NCI-H510A treated with DMSO at 0.1 percent for 48 hours (cell line): ENCODE results near the gene DLL1.

ENCODE experiments used
- DNase-seq: peaks from one replicate; lab custom pipeline; 2025; lab: John Stamatoyannopoulos, UW

DLL1 gene

DNA sequence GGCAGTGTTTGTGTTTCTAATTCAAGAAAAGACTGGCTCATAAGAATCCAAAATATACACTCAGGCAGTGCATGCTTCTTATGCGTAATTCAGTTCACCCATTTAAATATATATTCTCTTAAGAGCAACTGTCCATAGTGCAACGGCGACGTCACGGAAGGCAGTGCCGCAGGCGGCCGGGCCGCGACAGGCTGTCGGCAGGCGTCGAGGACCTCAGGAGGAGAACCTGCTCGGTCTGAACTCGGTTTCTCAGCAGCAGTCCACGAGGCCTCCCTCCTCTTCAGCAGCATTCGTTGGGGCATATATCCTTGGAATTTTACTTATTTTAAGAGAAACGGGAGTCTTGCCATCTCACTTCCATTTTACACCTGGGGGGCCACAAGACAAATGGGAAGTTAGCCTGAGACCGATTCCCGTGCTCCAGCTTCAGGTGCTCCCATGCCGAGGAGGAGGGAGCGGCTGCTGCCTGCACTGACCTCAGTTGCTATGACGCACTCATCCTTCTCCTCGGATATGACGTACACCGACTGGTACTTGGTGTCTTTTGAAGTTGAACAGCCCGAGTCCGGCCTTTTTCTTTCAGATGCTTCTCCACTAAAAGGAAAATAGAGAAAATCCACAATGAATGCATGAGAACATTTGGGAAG is 8.2 kb downstream of the DLL1 start:
- DNase-seq: no peak

DNA sequence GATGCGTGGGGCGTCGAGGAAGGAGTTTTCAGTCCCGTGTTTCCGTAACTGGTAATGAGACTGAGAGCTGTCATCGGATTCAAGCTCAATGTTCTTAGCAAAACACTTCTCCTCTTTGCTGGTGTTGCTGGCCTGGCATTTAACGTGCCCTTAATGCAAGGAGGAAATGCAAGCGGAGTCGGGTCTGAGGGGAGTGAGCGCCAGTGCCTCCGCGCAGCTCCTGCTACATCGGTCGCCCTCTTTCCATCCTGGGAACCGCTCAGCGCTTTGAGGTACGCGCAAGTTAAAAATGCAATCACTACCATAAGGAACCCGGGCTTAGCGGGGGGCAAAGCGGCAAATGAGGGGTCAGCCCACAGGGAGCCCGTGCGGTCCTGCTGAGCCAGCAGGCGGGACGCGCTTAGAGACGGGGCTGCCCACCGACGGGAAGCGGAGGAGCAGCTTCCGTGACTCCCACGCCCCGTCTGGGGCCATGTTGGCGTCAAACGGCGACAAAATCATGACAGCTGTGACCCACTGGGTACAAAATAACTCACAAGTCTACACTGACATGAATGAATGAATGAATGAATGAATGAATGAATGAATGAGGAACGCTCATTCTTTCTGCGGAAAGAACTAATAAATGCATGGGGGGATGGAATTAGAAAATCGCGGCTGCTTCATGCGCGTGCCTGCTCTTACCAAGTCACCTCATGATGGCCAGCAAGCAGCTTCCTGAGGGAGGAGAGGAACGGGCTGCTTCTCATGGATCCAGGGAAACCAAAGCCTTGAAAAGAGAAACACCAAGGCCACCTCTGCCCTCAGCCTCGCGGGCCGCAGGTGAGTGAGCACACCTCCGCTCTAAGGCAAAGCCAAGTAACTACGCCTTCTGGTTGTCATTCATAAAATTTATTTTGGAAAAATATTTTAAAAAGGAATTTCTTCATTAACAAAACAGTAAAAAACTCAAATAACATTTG is 9.3 kb downstream of the DLL1 start:
- DNase-seq: no peak

DNA sequence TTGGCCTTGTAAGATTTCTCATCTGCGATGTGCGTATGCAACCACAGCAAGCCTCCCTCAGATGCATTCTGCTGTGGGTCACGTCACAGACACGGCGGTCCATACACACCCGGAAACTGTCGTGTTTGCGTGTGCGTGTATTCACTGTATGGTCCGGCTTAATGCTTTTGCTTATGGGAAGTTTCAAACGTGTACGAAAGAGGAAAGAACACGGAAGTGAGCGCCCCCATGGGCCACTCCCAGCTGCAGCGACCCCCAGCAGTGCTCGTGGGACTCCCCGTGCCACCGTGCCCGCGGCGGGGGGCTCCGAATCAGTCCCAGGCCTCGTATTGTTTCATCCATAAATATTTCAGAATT is 10.2 kb downstream of the DLL1 start:
- DNase-seq: no peak

DNA sequence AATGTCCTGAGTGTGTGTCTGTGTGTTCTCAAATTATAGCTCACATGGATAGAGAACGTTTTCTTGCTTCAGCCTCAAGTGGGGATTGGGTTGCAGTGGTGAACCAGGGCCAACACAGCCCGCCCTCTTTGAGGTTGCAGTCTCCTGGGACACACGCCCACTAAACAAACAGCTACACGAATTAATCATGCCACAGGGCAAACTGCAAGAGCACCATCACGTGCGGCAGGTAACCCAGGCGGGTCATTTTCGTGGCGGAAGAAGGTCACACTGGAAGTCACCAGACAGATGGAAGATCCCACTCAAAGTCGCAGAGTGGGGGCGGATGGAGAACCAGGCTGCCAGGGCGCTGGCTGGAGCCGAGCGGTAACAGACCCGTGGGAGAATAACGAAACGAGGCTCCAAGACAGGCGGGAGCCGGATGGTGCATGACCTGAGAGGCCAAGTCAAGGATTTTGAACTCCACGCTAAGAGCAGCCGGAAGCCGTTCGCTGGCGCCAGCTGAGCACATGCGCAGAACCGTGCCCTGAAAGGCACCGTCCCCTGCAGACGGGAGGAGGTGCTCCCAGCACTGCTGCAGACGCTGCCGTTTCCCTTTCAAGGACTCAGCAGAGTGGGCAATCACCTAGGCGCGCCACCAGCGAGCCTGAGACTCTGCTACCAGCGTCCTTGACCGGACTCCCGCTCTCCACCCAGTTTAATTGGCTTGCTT is 10.7 kb downstream of the DLL1 start:
- DNase-seq: peak; percentile 80

DNA sequence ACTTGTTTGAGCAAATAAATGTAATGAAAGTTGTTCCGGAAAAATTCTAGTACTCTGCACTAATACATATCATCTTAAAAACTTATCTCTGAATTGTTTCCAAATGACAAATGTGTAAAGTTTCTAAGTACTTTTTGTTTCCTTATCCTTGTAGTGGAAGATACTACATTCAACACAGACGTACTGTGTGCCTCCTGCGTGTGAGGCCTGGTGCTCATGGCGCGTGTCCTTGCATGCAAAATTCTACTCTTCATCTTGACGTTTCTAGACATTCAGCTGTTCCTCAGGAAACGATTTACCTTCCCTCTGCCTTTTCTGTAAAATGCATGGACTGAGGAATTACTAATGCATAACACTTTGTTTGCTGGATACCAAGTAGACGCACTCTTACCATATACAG is 11.5 kb downstream of the DLL1 start:
- no peak for DNase-seq

DNA sequence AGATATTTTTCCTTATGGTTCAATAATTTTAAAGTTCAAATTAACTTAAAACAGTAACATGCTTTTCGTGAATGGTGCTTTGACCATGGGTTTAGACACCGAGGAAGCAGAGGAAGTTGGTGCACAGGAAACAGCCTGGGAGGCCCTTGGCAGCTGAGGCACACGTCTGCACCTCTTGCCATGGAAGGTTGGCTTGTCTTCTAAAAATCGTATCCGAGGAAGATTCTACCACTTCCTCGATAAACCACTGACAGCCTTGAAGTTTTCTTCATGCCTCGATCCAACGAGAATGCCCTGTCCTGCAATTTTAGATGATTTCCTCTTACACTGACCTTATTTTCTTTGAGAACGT is 12.2 kb downstream of the DLL1 start:
- DNase-seq: no peak

DNA sequence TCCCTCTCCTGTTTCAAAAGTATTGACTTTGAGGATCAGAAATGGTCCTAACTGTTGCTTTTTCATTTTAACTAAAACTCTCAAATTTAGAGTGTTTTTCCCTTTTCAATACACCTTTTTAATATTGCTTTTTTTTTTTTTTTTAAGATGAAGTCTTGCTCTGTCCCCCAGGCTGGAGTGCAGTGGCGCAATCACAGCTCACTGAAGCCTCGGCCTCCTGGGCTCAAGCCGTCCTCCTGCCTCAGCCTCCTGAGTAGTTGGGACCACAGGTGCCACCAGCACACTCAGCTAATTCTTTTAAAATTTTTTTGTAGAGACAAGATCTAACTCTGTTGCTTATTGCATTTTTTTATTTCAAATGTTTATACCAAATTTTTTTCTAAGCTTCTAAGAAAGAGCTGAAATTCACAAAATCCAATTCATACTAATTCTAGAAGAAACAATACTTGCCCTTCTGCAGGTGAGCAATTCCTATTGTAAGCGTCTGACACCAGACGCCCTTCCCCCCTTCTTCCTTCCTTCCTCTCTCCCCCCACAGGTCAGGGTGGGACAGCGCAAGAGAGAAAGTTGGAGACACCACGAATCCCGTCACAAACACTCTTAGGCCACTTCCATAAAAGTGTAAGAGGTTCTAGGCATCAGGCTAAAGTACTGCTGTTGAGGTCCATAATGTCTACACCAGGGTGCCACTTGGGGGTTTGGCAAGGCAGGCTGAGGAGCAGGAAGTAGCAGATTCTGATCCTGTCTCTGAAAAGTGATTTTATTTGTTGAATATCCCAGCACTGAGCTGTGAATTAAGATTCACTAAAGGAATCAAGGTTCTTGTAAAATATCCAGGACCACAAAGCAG is 12.8 kb downstream of the DLL1 start:
- no peak for DNase-seq

DNA sequence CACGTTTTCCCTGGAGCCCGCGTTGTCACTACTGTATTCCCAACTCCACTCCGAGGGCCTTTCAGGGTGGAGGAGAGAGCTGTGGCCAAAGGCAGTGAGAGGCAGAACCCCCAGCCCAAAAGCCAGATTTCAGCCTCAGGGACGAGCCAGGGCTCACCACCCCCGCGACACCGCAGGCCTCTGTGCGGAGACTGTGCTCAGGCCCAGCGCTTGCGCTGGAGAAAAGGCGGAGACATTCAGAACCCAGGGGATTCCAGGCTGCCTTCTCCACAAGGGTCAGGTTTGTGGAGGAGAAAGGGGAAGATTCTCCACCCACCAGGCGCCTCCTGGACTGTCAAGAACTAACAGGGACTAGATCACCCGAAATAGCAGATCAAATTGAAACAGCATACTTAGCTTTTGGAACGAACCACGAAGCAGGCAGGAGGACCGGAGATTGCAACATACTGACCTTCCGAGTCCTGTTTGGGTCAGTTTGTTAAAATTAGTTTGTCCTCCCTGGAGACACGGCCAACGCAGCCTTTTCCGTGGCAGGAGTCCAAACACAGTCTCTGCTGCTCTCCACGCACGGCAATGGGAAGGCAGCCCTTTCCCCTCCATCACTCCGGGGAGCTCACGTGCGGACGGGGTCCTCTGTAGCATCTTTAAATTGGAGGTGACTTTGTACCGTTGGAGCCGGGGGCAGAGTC is 14.4 kb downstream of the DLL1 start:
- DNase-seq: no peak

DNA sequence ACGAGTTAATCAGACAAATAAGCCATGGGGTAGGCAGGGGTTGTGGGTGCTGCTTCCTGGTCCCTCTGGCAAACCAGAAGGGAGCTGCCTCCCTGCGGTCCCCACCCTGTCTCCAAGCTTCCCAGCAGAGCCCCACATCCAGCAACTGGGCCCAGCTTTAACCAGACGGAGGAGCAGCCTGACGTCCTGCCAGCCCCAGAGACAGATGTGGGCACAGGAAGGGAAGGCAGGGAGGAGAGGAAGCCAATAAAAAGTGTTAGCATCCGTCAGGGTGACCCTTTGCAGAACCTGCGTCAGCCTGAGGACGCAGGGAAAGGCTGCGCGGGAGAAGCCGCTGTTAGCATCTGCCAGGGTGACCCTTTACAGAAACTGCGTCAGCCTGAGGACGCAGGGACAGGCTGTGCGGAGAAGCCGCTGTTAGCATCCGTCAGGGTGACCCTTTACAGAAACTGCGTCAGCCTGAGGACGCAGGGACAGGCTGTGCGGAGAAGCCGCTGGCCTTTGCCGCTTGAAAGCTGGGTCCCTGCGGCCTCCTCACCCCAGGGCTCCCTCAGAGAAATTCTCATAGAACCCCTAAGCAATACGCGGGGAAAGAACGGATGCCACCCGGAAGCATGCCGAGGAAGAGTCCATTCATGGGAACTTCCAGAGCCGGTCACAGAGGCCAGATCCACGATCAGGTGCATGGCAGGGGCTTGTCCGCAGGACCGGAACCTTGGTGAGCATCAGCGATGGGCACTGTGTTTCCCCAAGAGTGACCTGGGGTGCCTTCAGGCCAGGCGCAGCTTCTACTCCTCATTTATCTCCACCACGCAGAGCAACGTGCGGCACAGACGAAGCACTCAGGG is 15.9 kb downstream of the DLL1 start:
- no peak for DNase-seq

DNA sequence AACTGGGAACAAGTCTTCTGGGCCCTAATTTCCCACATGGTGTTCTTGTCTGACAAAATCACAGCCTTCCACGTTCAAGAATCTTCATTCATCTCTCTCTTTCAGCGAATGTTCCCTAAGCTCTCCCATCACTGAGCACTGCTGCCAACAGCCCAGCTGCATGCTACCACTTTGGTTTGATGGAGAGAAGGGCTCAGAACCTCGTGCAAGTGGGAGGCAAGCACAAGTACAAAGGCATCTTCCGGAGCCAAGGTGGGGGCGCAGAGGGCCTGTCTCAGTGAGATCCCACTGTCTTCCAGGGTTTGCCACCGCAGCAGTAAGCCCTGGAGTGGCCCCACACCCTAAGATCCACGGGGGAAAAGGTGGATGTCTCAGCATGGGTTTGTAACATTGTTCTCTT is 17.2 kb downstream of the DLL1 start:
- no peak for DNase-seq

DNA sequence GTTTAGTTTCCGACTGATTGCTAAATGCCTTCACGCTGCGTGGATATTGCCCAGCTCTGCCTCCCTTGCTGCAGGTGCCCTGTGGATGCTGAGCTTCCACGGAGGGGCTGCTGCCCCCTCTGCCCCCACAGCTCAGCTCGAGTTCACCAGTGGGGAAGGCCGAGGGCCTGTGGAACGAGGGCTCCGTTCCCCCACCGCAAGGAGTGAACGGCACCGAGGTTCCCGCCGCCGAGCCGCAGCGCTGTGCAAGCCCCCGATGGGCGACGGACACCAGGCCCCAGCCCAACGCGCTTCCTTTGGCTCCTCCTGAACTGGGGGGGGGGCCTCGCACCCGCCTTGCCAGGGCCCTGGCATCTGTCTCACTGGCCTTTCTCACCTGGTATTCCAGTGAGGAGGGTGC is 17.7 kb downstream of the DLL1 start:
- no peak for DNase-seq

DNA sequence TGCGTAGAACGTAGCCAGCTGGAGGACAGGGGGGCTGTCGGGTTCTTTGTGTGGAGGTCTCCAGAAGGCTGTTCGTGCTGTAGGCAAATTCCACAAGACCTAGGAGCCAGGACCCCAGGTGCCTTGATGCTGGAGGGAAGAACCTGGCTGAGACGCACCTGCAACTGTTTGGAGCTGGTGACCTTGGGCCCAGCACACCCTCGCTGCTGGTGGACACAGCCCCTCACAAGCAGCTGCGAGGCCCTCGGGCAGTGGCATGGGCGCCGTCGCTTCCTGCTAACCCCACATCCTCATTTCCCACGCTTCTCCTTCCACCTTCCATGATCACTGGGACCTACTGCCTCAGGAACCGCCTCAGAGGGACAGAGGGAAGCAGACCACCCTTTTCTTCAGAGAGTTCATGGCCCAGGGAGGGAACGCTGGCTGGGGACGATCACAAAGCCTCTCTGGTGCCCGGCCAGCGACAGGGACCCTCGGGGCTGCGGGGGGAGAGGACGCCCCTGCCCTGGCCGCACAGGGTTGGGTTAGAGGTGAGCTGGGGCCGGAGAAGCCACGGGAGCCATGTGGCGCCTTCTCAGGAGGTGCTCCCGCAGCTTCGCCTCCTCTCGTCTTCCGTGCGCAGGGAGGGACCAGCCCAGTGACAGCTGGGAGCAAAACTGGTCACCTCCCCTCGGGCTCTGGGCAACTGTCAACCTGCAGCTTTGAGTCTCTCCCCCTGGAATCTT is 18.4 kb downstream of the DLL1 start:
- no peak for DNase-seq

DNA sequence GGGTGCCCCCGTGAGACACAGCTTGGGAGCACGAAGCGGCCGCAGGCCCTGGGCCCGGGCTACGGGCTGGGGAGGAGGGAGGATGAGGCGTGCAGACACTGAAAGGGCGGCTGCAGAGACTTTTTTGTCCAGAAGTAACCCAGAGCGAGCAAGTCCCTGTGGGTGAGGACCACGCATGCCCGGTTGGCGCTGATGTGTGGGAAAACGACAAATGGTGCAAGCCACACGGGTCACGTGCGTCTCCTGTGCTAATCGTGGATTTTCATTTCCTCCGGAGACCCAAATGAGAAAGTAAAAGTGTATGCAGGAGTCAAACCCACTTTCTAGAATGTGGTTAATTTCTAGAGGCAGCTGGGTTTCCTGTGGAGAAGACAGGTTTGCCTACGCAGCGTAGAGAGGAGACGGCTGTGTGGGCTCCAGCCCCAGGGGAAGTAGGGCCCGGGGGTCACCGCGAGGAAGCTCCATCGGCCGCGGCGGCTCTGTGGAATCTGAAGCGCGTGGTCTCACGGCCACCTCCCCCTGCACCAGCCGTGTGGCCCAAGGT is 19.0 kb downstream of the DLL1 start:
- no peak for DNase-seq

DNA sequence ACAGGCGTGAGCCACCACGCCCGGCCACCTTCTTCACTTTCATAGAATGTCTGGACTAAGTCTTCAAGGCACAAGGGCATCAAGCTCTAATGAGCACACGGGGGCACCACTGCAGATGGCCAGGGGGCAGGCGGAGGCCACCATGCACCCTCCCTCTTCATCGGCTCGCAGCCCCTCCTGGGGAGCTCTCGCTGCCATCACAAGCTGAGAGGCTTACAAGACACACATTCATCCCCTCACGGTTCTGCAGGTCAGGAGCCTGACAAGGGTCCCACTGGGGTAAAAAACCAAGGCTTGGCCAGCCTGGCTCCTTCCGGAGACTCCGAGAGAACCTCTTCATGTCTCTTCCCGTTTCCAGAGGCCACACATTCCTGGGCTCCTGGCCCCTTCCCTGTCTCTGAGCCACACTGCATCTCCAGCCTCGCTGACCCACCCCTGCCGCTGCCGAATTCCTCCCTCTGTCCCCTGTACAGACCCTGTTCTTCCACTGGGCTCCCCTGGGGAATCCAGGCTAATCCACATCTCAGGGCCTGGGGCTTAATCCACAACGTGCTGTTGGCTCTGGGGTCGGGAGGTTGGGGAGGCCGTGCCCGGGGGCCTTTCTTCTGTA is 19.8 kb downstream of the DLL1 start:
- no peak for DNase-seq

DNA sequence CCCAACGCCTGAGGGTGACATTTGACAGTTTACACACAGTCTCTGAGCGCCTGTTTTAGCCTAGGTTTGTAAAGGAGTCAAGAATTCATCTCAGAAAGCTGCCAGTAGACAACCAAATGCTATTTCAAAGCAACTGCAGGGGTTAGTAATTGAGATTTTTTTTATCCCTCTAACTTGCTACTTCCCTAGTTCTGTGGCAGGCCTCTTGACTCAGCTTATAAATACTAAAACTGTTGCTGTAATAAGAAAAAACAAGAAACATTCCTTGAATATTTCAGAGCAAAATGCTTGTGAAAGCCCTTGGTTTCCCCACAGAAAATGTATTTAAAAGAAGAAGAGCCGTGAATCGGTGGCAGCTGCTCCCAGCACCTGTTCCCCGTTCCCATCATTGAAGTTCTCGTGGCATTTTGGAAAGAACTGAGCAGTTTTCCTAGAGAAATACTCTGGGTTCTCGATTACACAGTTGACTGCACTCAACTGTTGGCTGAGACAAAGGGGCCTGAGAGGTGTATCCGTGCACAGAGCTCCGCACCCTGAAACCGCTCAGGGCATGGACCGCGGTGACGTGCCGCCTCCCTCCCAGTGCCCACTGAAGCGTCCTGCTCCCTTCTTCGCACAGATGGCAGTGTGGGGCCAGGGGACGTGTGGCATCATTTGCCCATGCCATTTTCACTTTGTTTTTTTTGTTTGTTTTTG is 20.9 kb downstream of the DLL1 start:
- DNase-seq: peak; percentile 5

DNA sequence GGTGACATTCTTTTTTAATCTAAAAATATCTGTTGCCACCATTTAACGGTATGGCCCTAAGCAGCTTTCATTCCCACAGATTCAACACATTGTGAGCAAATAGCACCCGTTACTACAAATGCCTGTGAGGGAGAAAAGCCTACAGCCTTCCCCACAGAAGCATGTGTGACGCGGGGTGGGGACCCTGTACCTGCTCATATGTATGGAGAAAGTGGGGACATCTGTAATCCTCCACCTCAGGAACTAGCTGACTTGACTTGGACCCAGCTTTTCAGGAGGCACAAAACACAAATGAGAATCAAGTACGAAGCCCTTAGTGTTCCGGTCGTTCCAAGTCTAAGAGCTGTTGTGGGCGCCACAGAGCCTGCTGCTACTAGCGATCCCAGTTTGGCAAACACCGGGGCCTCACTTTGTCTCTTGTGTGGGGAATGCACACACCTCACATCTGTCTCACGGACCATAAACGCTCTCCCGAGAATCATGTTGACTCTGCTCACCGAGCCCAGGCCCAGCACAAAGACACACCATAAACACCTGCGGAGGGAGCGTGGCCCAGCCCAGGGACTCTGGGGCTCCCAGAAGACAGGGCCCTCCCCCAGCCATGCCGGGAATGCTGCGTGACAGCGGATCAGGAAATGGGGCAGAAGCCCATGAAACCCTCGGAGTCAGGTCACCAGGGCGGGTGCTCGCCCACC is 21.6 kb downstream of the DLL1 start:
- peak; percentile 55 for DNase-seq

DNA sequence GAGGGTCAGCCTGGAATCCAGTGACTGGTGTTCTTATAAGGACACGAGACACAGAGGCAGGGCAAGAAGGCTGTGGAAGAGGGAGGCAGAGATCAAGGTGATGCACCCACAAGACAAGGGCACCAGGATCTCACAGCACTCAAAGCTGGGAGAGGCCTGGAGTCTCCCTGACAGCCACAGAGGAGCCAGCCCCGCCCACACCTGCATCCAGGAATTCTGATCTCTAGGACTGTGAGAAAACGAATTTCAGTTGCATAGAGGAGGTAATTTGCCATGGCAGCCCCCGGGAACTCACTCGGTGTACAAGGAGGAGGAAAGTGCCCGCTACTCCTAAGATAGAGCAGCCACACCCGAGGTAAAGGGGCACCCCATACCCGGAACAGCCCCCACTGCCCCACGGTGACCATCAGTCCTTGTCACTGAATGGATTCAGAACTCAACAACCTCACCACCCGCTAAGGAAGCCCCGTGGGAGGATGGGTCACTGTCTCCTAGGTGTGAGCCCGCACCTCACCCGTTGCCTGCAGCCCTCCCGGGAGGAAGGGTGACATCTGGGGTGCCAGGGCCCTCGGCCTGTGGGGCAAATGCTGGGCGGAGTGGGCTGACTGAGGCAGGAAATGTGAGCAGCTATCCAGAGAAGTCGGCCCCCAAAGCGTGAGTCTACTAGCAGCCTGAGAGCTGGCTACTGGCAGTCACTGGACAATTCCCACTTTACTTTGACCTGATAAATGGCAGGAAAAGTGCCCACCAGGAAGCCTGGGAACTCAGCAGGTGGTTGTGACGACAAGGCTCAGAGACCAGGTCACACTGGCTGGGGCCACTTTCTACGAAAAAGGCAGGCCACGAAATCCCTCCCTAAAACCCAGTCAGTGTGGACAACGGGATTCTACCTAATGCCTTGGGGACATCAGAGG is 22.4 kb downstream of the DLL1 start:
- DNase-seq: no peak
